PC-9 (cell line): Measurements from ENCODE around the gene CA6. TPM values are rescaled to one million over a fixed set of nuclear protein-coding genes. Genes with fewer than 3 reads are reported as not detected.
A peak's percentile ranks its signal among the peaks of the same experiment; 100 is the strongest.

Source experiments
- BruUV-seq: library from RNA; stranded (reverse); fragments of 400-500 nt; replicated peaks from 2 replicates; lab custom pipeline; 2021; lab: Mats Ljungman, UMichigan
- CTCF ChIA-PET: fragments of 300-600 bp; sonication (Branson Sonifier 250); formaldehyde crosslinking; loops from one replicate; lab custom pipeline; 2022; ENCODE audit warnings: antibody characterized with exemption; lab: Charles Lee
- POLR2A ChIA-PET: fragments of 300-600 bp; sonication (Branson Sonifier 250); formaldehyde crosslinking; loops from one replicate; lab custom pipeline; 2022; ENCODE audit warnings: antibody characterized with exemption; ENCODE audit not compliant: unreplicated experiment; lab: Charles Lee
- DNase-seq, 2 experiments: peaks; one replicate each; pipeline versions ENCODE4 v3.0.0 to v3.0.0-alpha.2; 2015 to 2022; ENCODE audit warnings: mixed read lengths in 1 of 2
- H2AFZ ChIP-seq: fragments of 200-600 bp; sonication (generic); 2 replicates; pipeline ENCODE4 v1.8.1; 2017; ENCODE audit warnings: antibody characterized with exemption
- H3F3A ChIP-seq: fragments of 200-600 bp; sonication (generic); 2 replicates; pipeline ENCODE4 v1.8.1; 2017; ENCODE audit warnings: antibody characterized with exemption, mild to moderate bottlenecking, low read depth; ENCODE audit not compliant: insufficient read depth
- H3K27ac ChIP-seq: fragments of 200-600 bp; sonication (generic); 2 replicates; pipeline ENCODE4 v1.6.1; 2016; ENCODE audit warnings: mixed run types
- H3K27me3 ChIP-seq: fragments of 200-600 bp; sonication (generic); 2 replicates; pipeline ENCODE4 v1.6.1; 2016; ENCODE audit warnings: low read depth, mixed run types; ENCODE audit not compliant: insufficient read depth
- H3K36me3 ChIP-seq: fragments of 200-600 bp; sonication (generic); 2 replicates; pipeline ENCODE4 v1.6.1; 2016; ENCODE audit warnings: low read depth, mixed run types
- H3K4me1 ChIP-seq: fragments of 200-600 bp; sonication (generic); replicated peaks from 2 replicates; pipeline ENCODE4 v1.6.1; 2016; ENCODE audit warnings: mixed run types; ENCODE audit not compliant: insufficient read depth
- H3K4me2 ChIP-seq: fragments of 200-600 bp; sonication (generic); 2 replicates; pipeline ENCODE4 v1.6.1; 2017; ENCODE audit warnings: mixed run types
- H3K4me3 ChIP-seq: fragments of 200-600 bp; sonication (generic); 2 replicates; pipeline ENCODE4 v1.6.1; 2016; ENCODE audit warnings: mixed run types
- H3K79me2 ChIP-seq: fragments of 200-600 bp; sonication (generic); 2 replicates; pipeline ENCODE4 v1.6.1; 2017; ENCODE audit warnings: low read depth, mixed run types
- H3K9me2 ChIP-seq: fragments of 200-600 bp; sonication (generic); 2 replicates; pipeline ENCODE4 v1.8.1; 2017; ENCODE audit warnings: mild to moderate bottlenecking; ENCODE audit not compliant: insufficient read depth
- H3K9me3 ChIP-seq: fragments of 200-600 bp; sonication (generic); 2 replicates; pipeline ENCODE4 v1.8.1; 2016; ENCODE audit warnings: low read depth; ENCODE audit not compliant: insufficient read depth
- H4K20me1 ChIP-seq: fragments of 200-600 bp; sonication (generic); 2 replicates; pipeline ENCODE4 v1.8.1; 2017; ENCODE audit not compliant: insufficient read depth
- EZH2 ChIP-seq: fragments of 200-600 bp; sonication (generic); IDR thresholded peaks from 2 replicates; pipeline ENCODE4 v1.8.0; 2017; ENCODE audit warnings: antibody characterized with exemption, low read depth
- intact Hi-C: fragments of 100-400 bp; cut with micrococcal nuclease; formaldehyde crosslinking; loops from one replicate; pipeline ENCODE4 v1.10.0; 2022; ENCODE audit not compliant: unreplicated experiment
- total RNA-seq: library from RNA; stranded (reverse); gene quantifications from 2 replicates; pipeline ENCODE4 v1.2.3, GENCODE V29; 2021
- TF ChIP-seq, protein P1 (sequence below): fragments of 200-600 bp; sonication (generic); conservative IDR thresholded peaks from 2 replicates; pipeline ENCODE4 v1.6.1; 2017; ENCODE audit warnings: mixed run types, antibody characterized with exemption, mild to moderate bottlenecking, moderate library complexity

CA6 gene
- total RNA-seq, 1 experiment from 2014 or later = not detected

DNA sequence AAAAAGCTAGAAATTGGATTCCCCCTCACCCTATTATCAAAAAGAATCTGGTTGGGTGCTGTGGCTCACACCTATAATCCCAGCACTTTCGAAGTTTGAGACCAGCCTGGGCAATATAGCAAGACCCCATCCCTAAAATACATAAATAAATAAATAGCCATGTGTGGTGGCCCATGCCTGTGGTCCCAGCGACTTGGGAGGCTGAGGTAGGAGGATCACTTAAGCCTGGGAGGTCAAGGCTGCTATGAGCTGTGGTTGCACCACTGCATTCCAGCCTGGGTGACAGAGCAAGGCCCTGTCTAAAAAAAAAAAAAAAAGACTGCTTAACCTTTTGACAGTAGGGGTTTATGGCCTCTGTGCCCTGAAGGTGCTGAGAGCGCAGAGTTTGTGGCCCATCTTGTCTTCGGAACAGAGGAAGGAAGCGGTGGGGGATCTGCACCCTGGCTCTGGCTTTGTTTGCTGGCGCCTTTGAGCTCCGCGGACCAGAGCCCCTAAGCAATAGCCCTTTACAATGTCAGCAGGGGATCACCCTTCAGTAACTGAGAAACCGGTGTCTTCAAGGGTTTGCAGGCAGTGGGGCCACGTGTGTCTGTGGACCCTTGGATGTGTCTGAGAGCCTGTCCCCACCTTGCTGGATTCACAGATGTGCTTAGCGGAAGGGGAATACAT is 58.5 kb downstream of the CA6 start:
- no peak for DNase-seq
- no TSS peak for BruUV-seq
- Histone ChIP-seq H3K4me2 (no peak overlapping the region), H3K27me3 (no peaks in the 10 kb centered on the region), H3K4me1 (no peaks in the 10 kb centered on the region), H3K9me3 (no peaks in the 10 kb centered on the region), H3K36me3 (no peaks in the 10 kb centered on the region), H3K79me2 (no peaks in the 10 kb centered on the region), H3F3A (no peaks in the 10 kb centered on the region), H3K9me2 (no peaks in the 10 kb centered on the region), H3K4me3 (no peak overlapping the region), H2AFZ (no peak overlapping the region), H4K20me1 (no peaks in the 10 kb centered on the region), H3K27ac (no peak overlapping the region)
- POLR2A ChIA-PET = interaction anchor here (0.7 kb wide), 1 partner anchor 128 kb away, joined by 3 read pairs; no protein-coding TSS in a partner anchor
- intact Hi-C loops = loop anchor here (2.0 kb wide), 1 partner anchor 97 kb away; no protein-coding TSS in a partner anchor
- no peak for TF ChIP-seq EZH2
- TF ChIP-seq, protein P1, sequence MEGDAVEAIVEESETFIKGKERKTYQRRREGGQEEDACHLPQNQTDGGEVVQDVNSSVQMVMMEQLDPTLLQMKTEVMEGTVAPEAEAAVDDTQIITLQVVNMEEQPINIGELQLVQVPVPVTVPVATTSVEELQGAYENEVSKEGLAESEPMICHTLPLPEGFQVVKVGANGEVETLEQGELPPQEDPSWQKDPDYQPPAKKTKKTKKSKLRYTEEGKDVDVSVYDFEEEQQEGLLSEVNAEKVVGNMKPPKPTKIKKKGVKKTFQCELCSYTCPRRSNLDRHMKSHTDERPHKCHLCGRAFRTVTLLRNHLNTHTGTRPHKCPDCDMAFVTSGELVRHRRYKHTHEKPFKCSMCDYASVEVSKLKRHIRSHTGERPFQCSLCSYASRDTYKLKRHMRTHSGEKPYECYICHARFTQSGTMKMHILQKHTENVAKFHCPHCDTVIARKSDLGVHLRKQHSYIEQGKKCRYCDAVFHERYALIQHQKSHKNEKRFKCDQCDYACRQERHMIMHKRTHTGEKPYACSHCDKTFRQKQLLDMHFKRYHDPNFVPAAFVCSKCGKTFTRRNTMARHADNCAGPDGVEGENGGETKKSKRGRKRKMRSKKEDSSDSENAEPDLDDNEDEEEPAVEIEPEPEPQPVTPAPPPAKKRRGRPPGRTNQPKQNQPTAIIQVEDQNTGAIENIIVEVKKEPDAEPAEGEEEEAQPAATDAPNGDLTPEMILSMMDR = no peak
- CTCF ChIA-PET = interaction anchor here (0.6 to 1.2 kb wide), 5 partner anchors 41 to 155 kb away, joined by 5 to 10 read pairs (median 7); no protein-coding TSS in a partner anchor

DNA sequence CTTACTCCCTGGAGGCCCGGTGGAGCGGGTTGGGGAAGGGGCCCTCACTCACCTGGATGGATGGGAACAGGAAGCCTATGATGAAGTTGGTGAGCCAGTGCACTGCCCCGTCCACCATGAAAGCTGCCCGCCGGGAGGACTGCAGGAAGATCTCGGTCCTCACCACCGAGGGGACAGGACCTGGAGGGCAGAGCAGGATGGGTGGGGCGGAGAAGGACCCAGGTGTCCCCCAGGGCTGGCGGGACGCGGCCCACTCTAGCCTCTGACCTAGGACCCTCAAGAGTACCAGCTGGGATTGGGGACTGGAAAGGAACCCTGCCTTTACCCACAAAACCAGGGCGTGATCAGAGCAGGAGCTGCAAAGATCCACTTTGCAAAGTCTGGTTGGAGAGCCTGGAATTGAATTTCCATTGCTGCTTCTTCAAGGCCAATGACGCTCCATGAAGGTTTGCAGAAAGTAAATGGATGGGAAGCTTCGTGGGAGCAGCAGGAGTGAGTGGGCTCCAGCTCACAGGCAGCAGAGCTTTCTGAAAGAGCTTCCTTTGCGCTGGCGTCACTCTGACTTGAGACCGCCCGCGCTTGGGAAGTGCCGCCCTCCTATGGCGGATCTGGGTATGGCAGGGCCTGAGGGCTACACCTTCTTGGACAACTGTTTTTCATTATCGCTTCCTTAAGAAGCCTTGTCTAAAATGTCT is 59.2 kb downstream of the CA6 start:
- Histone ChIP-seq H3K79me2 (no peaks in the 10 kb centered on the region), H3K27me3 (no peaks in the 10 kb centered on the region), H3K4me3 (no peak overlapping the region), H3F3A (no peaks in the 10 kb centered on the region), H3K9me2 (no peaks in the 10 kb centered on the region), H3K27ac (no peak overlapping the region), H3K36me3 (no peaks in the 10 kb centered on the region), H3K4me2 (peak overlapping the region; percentile 31; the same call in 1 of the 2 replicates), H3K9me3 (no peaks in the 10 kb centered on the region), H2AFZ (no peak overlapping the region), H3K4me1 (no peaks in the 10 kb centered on the region), H4K20me1 (no peaks in the 10 kb centered on the region)
- DNase-seq = peak; percentile 63 to 86
- ChIA-PET CTCF (interaction anchor here (0.5 to 1.2 kb wide), 12 partner anchors 19 to 514 kb away, joined by 3 to 14 read pairs (median 4); no protein-coding TSS in a partner anchor), POLR2A (interaction anchor here (0.6 to 0.7 kb wide), 4 partner anchors 99 to 411 kb away, joined by 3 read pairs; no protein-coding TSS in a partner anchor)
- TF ChIP-seq, protein P1 = peak; percentile 90
- no peak for TF ChIP-seq EZH2
- intact Hi-C loops = loop anchor here (2.0 to 5.0 kb wide), 3 partner anchors 88 to 148 kb away; no protein-coding TSS in a partner anchor
- no TSS peak for BruUV-seq

GRCh38 chr1:9005395-9005708 is 59.7 kb downstream of the CA6 start:
- Histone ChIP-seq H2AFZ (no peak overlapping the region), H3K4me2 (no peak overlapping the region), H3K4me1 (no peaks in the 10 kb centered on the region), H4K20me1 (no peaks in the 10 kb centered on the region), H3K79me2 (no peaks in the 10 kb centered on the region), H3F3A (no peaks in the 10 kb centered on the region), H3K9me2 (no peaks in the 10 kb centered on the region), H3K27me3 (no peaks in the 10 kb centered on the region), H3K4me3 (no peak overlapping the region), H3K9me3 (no peaks in the 10 kb centered on the region), H3K36me3 (no peaks in the 10 kb centered on the region), H3K27ac (no peak overlapping the region)
- TF ChIP-seq, protein P1 = peak; percentile 15; the same call in 1 of the 2 replicates
- no peak for TF ChIP-seq EZH2
- DNase-seq = no peak
- no TSS peak for BruUV-seq
- intact Hi-C loops = loop anchor here (2.0 to 5.0 kb wide), 3 partner anchors 88 to 148 kb away; no protein-coding TSS in a partner anchor
- ChIA-PET CTCF (interaction anchor here (0.7 to 1.2 kb wide), 5 partner anchors 19 to 146 kb away, joined by 3 to 14 read pairs (median 8); no protein-coding TSS in a partner anchor), POLR2A (interaction anchor here (0.7 kb wide), 2 partner anchors 108 to 411 kb away, joined by 3 read pairs; no protein-coding TSS in a partner anchor)
